CD14-positive monocyte (primary cell): ENCODE measurements around the gene DSCAML1. TPM values are rescaled to one million over a fixed set of nuclear protein-coding genes. Genes with fewer than 3 reads are reported as not detected.

Experiments
- DNase-seq, 3 donors: peaks; one replicate each; pipeline ENCODE4 v3.0.0-alpha.2; 2011 to 2022
- H2AFZ ChIP-seq: 2 replicates; pipeline ENCODE4 v1.6.0; 2012; ENCODE audit warnings: mild to moderate bottlenecking, low read depth, low read length, inconsistent platforms; ENCODE audit not compliant: insufficient read depth, poor library complexity, severe bottlenecking
- H3K27ac ChIP-seq, 2 donors: 1 replicate in 1 of 2; 2 replicates in 1 of 2; pipeline ENCODE4 v1.5.1; 2012 to 2013; ENCODE audit warnings: low read length in 2 of 2, control low read depth in 1 of 2, inconsistent platforms in 1 of 2, low read depth in 1 of 2, mild to moderate bottlenecking in 1 of 2
- H3K27me3 ChIP-seq, 2 donors: one replicate each; pipeline versions ENCODE4 v1.6.0 to v1.6.1; 2011 to 2013; ENCODE audit warnings: low read length in 2 of 2; ENCODE audit not compliant: control insufficient read depth in 2 of 2, insufficient read depth in 2 of 2
- H3K36me3 ChIP-seq, 2 donors: replicated peaks in 1 of 2; 1 replicate in 1 of 2; 2 replicates in 1 of 2; pipeline versions ENCODE4 v1.5.1 to v1.6.1; 2012 to 2013; ENCODE audit warnings: low read length in 2 of 2, control low read depth in 1 of 2, inconsistent platforms in 1 of 2, mild to moderate bottlenecking in 1 of 2; ENCODE audit not compliant: insufficient read depth in 2 of 2, control insufficient read depth in 1 of 2
- H3K4me1 ChIP-seq, 2 donors: 1 replicate in 1 of 2; 2 replicates in 1 of 2; pipeline versions ENCODE4 v1.5.1 to v1.6.1; 2012 to 2013; ENCODE audit warnings: low read length in 2 of 2, control low read depth in 1 of 2, inconsistent platforms in 1 of 2, mild to moderate bottlenecking in 1 of 2, moderate library complexity in 1 of 2; ENCODE audit not compliant: insufficient read depth in 2 of 2, control insufficient read depth in 1 of 2
- H3K4me2 ChIP-seq: replicated peaks from 2 replicates; pipeline ENCODE3; 2012; ENCODE audit warnings: low read length, moderate library complexity, mild to moderate bottlenecking; ENCODE audit not compliant: poor library complexity, severe bottlenecking; ENCODE audit errors: extremely low read depth
- H3K4me3 ChIP-seq, 3 experiments: fragments of 200-600 bp in 1 of 3; sonication (generic) in 1 of 3; replicated peaks in 1 of 3; 1 replicate in 2 of 3; 2 replicates in 1 of 3; pipeline ENCODE4 v1.5.1; 2011 to 2013; ENCODE audit warnings: low read length in 3 of 3, mild to moderate bottlenecking in 3 of 3, control low read depth in 2 of 3, low read depth in 2 of 3, inconsistent platforms in 1 of 3, moderate library complexity in 1 of 3
- H3K79me2 ChIP-seq: 2 replicates; pipeline ENCODE4 v1.6.0; 2012; ENCODE audit warnings: mild to moderate bottlenecking, control low read depth, inconsistent platforms, low read length, moderate library complexity; ENCODE audit not compliant: insufficient read depth
- H3K9ac ChIP-seq: 2 replicates; pipeline ENCODE4 v1.6.0; 2017; ENCODE audit warnings: low read length, mild to moderate bottlenecking; ENCODE audit not compliant: insufficient read depth, poor library complexity, severe bottlenecking
- H3K9me3 ChIP-seq, 2 donors: replicated peaks in 1 of 2; 1 replicate in 1 of 2; 2 replicates in 1 of 2; pipeline versions ENCODE4 v1.5.1 to v1.6.1; 2012 to 2013; ENCODE audit warnings: low read length in 2 of 2, control low read depth in 1 of 2; ENCODE audit not compliant: control insufficient read depth in 1 of 2, insufficient read depth in 1 of 2
- H4K20me1 ChIP-seq: 2 replicates; pipeline ENCODE4 v1.6.0; 2012; ENCODE audit warnings: mild to moderate bottlenecking, low read length, control low read depth, moderate library complexity; ENCODE audit not compliant: insufficient read depth
- H3K27ac Mint-ChIP-seq, 7 donors: one replicate each; pipeline ENCODE4 v1.8.0; 2020; ENCODE audit warnings: mild to moderate bottlenecking in 7 of 7, mixed read lengths in 7 of 7, moderate library complexity in 6 of 7, inconsistent platforms in 2 of 7
- H3K27me3 Mint-ChIP-seq, 3 donors: one replicate each; pipeline ENCODE4 v1.8.0; 2021 to 2022; ENCODE audit warnings: low read depth in 3 of 3, mild to moderate bottlenecking in 3 of 3, mixed read lengths in 3 of 3, moderate library complexity in 3 of 3, inconsistent platforms in 1 of 3
- H3K36me3 Mint-ChIP-seq, 2 donors: one replicate each; pipeline ENCODE4 v1.8.0; 2020; ENCODE audit warnings: mixed read lengths in 2 of 2, inconsistent platforms in 1 of 2, mild to moderate bottlenecking in 1 of 2
- H3K4me1 Mint-ChIP-seq: one replicate; pipeline ENCODE4 v1.8.0; 2020; ENCODE audit warnings: mild to moderate bottlenecking, mixed read lengths
- H3K4me3 Mint-ChIP-seq, 2 donors: one replicate each; pipeline ENCODE4 v1.8.0; 2020; ENCODE audit warnings: mild to moderate bottlenecking in 2 of 2, mixed read lengths in 2 of 2, moderate library complexity in 1 of 2
- H3K9me3 Mint-ChIP-seq, 7 donors: one replicate each; pipeline ENCODE4 v1.8.0; 2020 to 2022; ENCODE audit warnings: mixed read lengths in 7 of 7, mild to moderate bottlenecking in 6 of 7, moderate library complexity in 6 of 7, inconsistent platforms in 2 of 7
- CTCF ChIP-seq: fragments of 200-600 bp; IDR thresholded peaks from one replicate; pipeline ENCODE4 v1.8.0; 2022; ENCODE audit warnings: antibody characterized with exemption, mild to moderate bottlenecking
- WGBS: methylation state at CpG from one replicate; pipeline ENCODE4 v1.1.5; 2013; ENCODE audit warnings: missing lambda C conversion rate; ENCODE audit not compliant: insufficient coverage; 5-methylcytosine and 5-hydroxymethylcytosine counted together
- intact Hi-C, 2 donors: fragments of 100-400 bp; cut with micrococcal nuclease; formaldehyde crosslinking; loops; one replicate each; pipeline versions ENCODE4 v1.15.0 to v1.15.1; 2023
- polyA plus RNA-seq, 3 donors: library from polyadenylated mRNA; depleted of rRNA in 1 of 3; unstranded in 2 of 3; stranded (reverse) in 1 of 3; fragments of 300-500 nt in 2 of 3; fragments of >200 nt in 1 of 3; fragmentation: Illumina TruSeq in 2 of 3; gene quantifications; 1 replicate in 2 of 3; 2 replicates in 1 of 3; pipeline ENCODE4 v1.2.3, GENCODE V29; 2012 to 2021

Gene DSCAML1
- polyA plus RNA-seq, 3 donors, result not detected

- DNase-seq, result no peak
Observed at GRCh38 chr11:117410238-117410637, 386.8 kb downstream of the DSCAML1 start.

GRCh38 chr11:117409511-117409910, 387.5 kb downstream of the DSCAML1 start:
- Histone ChIP-seq H4K20me1 (no peaks in the 10 kb centered on the region), H3K36me3 (peaks cover 26 to 63% of the 10 kb centered on the region in 2 donors), H3K4me2 (no peak overlapping the region), H3K79me2 (no peaks in the 10 kb centered on the region), H2AFZ (no peak overlapping the region), H3K4me3 (no peak overlapping the region), H3K9ac (no peak overlapping the region), H3K4me1 (no peaks in the 10 kb centered on the region), H3K9me3 (peaks cover 15 to 20% of the 10 kb centered on the region in 2 donors), H3K27me3 (no peaks in the 10 kb centered on the region), H3K27ac (no peak overlapping the region)
- no peak for TF ChIP-seq CTCF
- intact Hi-C loops, result no loop called here
- H3K9me3 Mint-ChIP-seq, result peaks cover 10 to 20% (median 16%) of the 10 kb centered on the region in 7 donors
- DNase-seq, result no peak
- H3K4me3 Mint-ChIP-seq, result no peak overlapping the region
- 88% methylated on average over 8 of the region's 12 CpGs for WGBS
- H3K36me3 Mint-ChIP-seq, result peaks cover 61 to 77% of the 10 kb centered on the region in 2 donors
- peak overlapping the region in 1 of 7 donors; percentile 86 for H3K27ac Mint-ChIP-seq
- peaks cover 0 to 3% (median 0%) of the 10 kb centered on the region in 3 donors for H3K27me3 Mint-ChIP-seq
- H3K4me1 Mint-ChIP-seq, result peaks cover 7% of the 10 kb centered on the region

More at GRCh38 chr11:117410238-117410637, 386.8 kb downstream of the DSCAML1 start:
- Histone ChIP-seq H3K4me1 (no peaks in the 10 kb centered on the region), H3K27ac (no peak overlapping the region), H3K27me3 (no peaks in the 10 kb centered on the region), H2AFZ (no peak overlapping the region), H3K9ac (no peak overlapping the region), H3K4me3 (no peak overlapping the region), H3K9me3 (peaks cover 8 to 13% of the 10 kb centered on the region in 2 donors), H3K36me3 (peaks cover 19 to 56% of the 10 kb centered on the region in 2 donors), H3K79me2 (no peaks in the 10 kb centered on the region), H4K20me1 (no peaks in the 10 kb centered on the region), H3K4me2 (no peak overlapping the region)
- Mint-ChIP-seq H3K27me3 (peaks cover 0 to 3% (median 0%) of the 10 kb centered on the region in 3 donors), H3K36me3 (peaks cover 54 to 70% of the 10 kb centered on the region in 2 donors), H3K27ac (peak overlapping the region in 1 of 7 donors; percentile 38), H3K4me3 (no peak overlapping the region), H3K9me3 (peaks cover 9 to 12% (median 10%) of the 10 kb centered on the region in 7 donors), H3K4me1 (peaks cover 7% of the 10 kb centered on the region)
- TF ChIP-seq CTCF, result no peak
- WGBS, result no CpG with 5 or more reads among the region's 1 CpG
- intact Hi-C loops, result no loop called here
